Uterus (tissue), 4 donors: ENCODE measurements around the gene KCTD1. TPM values are rescaled to one million over a fixed set of nuclear protein-coding genes. Genes with fewer than 3 reads are reported as not detected.

Source experiments
- DNase-seq, 2 donors: peaks; one replicate each; pipeline ENCODE4 v3.0.0-alpha.2; 2019 to 2020
- H3K27ac ChIP-seq, 2 donors: fragments of 200-600 bp; sonication (generic); 1 replicate in 1 of 2; 2 replicates in 1 of 2; pipeline ENCODE4 v1.5.1; 2016 to 2018
- H3K27me3 ChIP-seq, 2 donors: fragments of 200-600 bp; sonication (generic); one replicate each; pipeline ENCODE4 v1.5.1; 2018 to 2019; ENCODE audit warnings: control low read depth in 1 of 2
- H3K36me3 ChIP-seq, 2 donors: fragments of 200-600 bp; sonication (generic); one replicate each; pipeline ENCODE4 v1.5.1; 2019; ENCODE audit warnings: control low read depth in 1 of 2
- H3K4me1 ChIP-seq, 2 donors: fragments of 200-600 bp; sonication (generic); one replicate each; pipeline ENCODE4 v1.5.1; 2018 to 2019; ENCODE audit warnings: control low read depth in 1 of 2
- H3K4me3 ChIP-seq, 2 donors: fragments of 200-600 bp; sonication (generic); 1 replicate in 1 of 2; 2 replicates in 1 of 2; pipeline ENCODE4 v1.5.1; 2018 to 2019; ENCODE audit warnings: mild to moderate bottlenecking in 1 of 2
- H3K9me3 ChIP-seq, 2 donors: fragments of 200-600 bp; sonication (generic); one replicate each; pipeline ENCODE4 v1.5.1; 2019; ENCODE audit warnings: control low read depth in 1 of 2
- CTCF ChIP-seq, 4 experiments: fragments of 200-600 bp in 2 of 4; fragments of 450-650 bp in 2 of 4; sonication (generic) in 2 of 4; IDR thresholded peaks; one replicate each; pipeline ENCODE4 v1.5.1; 2016 to 2019; ENCODE audit warnings: antibody characterized with exemption in 4 of 4, mild to moderate bottlenecking in 2 of 4, moderate library complexity in 1 of 4
- POLR2A ChIP-seq, 2 donors: fragments of 450-650 bp; IDR thresholded peaks; one replicate each; pipeline ENCODE4 v1.6.1; 2016; ENCODE audit warnings: antibody characterized with exemption in 2 of 2, mild to moderate bottlenecking in 1 of 2, moderate library complexity in 1 of 2
- intact Hi-C: fragments of 100-400 bp; cut with DNase I; formaldehyde crosslinking; loops from one replicate; pipeline ENCODE4 v1.15.1; 2023; ENCODE audit warnings: low total_unique reads
- total RNA-seq, 4 donors: library from RNA; depleted of rRNA in 3 of 4; stranded (reverse); fragments of >200 nt in 3 of 4; gene quantifications; one replicate each; pipeline versions ENCODE4 v1.1.0 to v1.2.4, GENCODE V29; 2014 to 2023
- donor health status: DM: yes; HTN: yes; CAD: no.

The KCTD1 gene
- total RNA-seq, 4 donors from 2014 or later = 1.2 to 41.3 (median 11.7) TPM

- Histone ChIP-seq H3K4me1 (no peaks in the 10 kb centered on the region), H3K27ac (no peak overlapping the region), H3K27me3 (no peaks in the 10 kb centered on the region), H3K9me3 (no peaks in the 10 kb centered on the region), H3K36me3 (no peaks in the 10 kb centered on the region), H3K4me3 (no peak overlapping the region)
- no peak for DNase-seq
- intact Hi-C loops = no loop called here
- no peak for TF ChIP-seq CTCF (IDR thresholded peaks at IDR 0.05)
- TF ChIP-seq POLR2A (IDR thresholded peaks at IDR 0.05) = no peak
Measured at GRCh38 chr18:26497866-26498265, 50.5 kb downstream of the KCTD1 start.

- no peak for DNase-seq
- Histone ChIP-seq H3K4me1 (no peaks in the 10 kb centered on the region), H3K27ac (no peak overlapping the region), H3K36me3 (no peaks in the 10 kb centered on the region), H3K27me3 (no peaks in the 10 kb centered on the region), H3K4me3 (no peak overlapping the region), H3K9me3 (no peaks in the 10 kb centered on the region)
- TF ChIP-seq POLR2A (IDR thresholded peaks at IDR 0.05) (no peak), CTCF (IDR thresholded peaks at IDR 0.05) (no peak)
- intact Hi-C loops = no loop called here
Measured at GRCh38 chr18:26496528-26496927, 51.8 kb downstream of the KCTD1 start.

- intact Hi-C loops = no loop called here
- no peak for TF ChIP-seq POLR2A (IDR thresholded peaks at IDR 0.05)
- TF ChIP-seq CTCF (IDR thresholded peaks at IDR 0.05) = no peak
Measured at GRCh38 chr18:26495287-26495686, 53.1 kb downstream of the KCTD1 start.

GRCh38 chr18:26493021-26493420 is 55.3 kb downstream of the KCTD1 start:
- Histone ChIP-seq H3K9me3 (no peaks in the 10 kb centered on the region), H3K27ac (no peak overlapping the region), H3K27me3 (no peaks in the 10 kb centered on the region), H3K4me3 (no peak overlapping the region), H3K4me1 (no peaks in the 10 kb centered on the region), H3K36me3 (no peaks in the 10 kb centered on the region)
- TF ChIP-seq CTCF (IDR thresholded peaks at IDR 0.05) (no peak), POLR2A (IDR thresholded peaks at IDR 0.05) (no peak)
- no peak for DNase-seq
- intact Hi-C loops = no loop called here

More at GRCh38 chr18:26495287-26495686, 53.1 kb downstream of the KCTD1 start:
- H3K9me3 ChIP-seq = no peaks in the 10 kb centered on the region
- no peak for DNase-seq
- no peaks in the 10 kb centered on the region for H3K27me3 ChIP-seq
- H3K27ac ChIP-seq = no peak overlapping the region
- no peaks in the 10 kb centered on the region for H3K36me3 ChIP-seq
- H3K4me1 ChIP-seq = no peaks in the 10 kb centered on the region
- H3K4me3 ChIP-seq = no peak overlapping the region

GRCh38 chr18:26491194-26491816 is 57.0 kb downstream of the KCTD1 start:
- H3K9me3 ChIP-seq = no peaks in the 10 kb centered on the region
- no peak overlapping the region for H3K27ac ChIP-seq
- TF ChIP-seq CTCF (IDR thresholded peaks at IDR 0.05) (no peak), POLR2A (IDR thresholded peaks at IDR 0.05) (no peak)
- DNase-seq = no peak
- no peak overlapping the region for H3K4me3 ChIP-seq
- H3K36me3 ChIP-seq = no peaks in the 10 kb centered on the region
- intact Hi-C loops = no loop called here
- no peaks in the 10 kb centered on the region for H3K4me1 ChIP-seq
- no peaks in the 10 kb centered on the region for H3K27me3 ChIP-seq
